Glutamatergic neuron (in vitro differentiated cells): ENCODE data around the gene ZNF618. TPM values are rescaled to one million over a fixed set of nuclear protein-coding genes. Genes with fewer than 3 reads are reported as not detected.

Experiments used
- DNase-seq: peaks from one replicate; pipeline ENCODE4 v3.0.0; 2022
- H3K27ac Mint-ChIP-seq: one replicate; pipeline ENCODE4 v1.8.0; 2020; ENCODE audit warnings: mild to moderate bottlenecking, mixed read lengths, inconsistent platforms; ENCODE audit not compliant: unreplicated experiment
- H3K27me3 Mint-ChIP-seq: one replicate; pipeline ENCODE4 v1.8.0; 2020; ENCODE audit warnings: mild to moderate bottlenecking, moderate library complexity, mixed read lengths, inconsistent platforms; ENCODE audit not compliant: unreplicated experiment
- H3K36me3 Mint-ChIP-seq: one replicate; pipeline ENCODE4 v1.8.0; 2020; ENCODE audit warnings: mild to moderate bottlenecking, mixed read lengths, inconsistent platforms; ENCODE audit not compliant: unreplicated experiment
- H3K4me1 Mint-ChIP-seq: one replicate; pipeline ENCODE4 v1.8.0; 2020; ENCODE audit warnings: mild to moderate bottlenecking, low read depth, mixed read lengths, inconsistent platforms; ENCODE audit not compliant: unreplicated experiment
- H3K4me3 Mint-ChIP-seq: one replicate; pipeline ENCODE4 v1.8.0; 2020; ENCODE audit warnings: mild to moderate bottlenecking, mixed read lengths, inconsistent platforms; ENCODE audit not compliant: unreplicated experiment
- H3K9me3 Mint-ChIP-seq: one replicate; pipeline ENCODE4 v1.8.0; 2020; ENCODE audit warnings: mild to moderate bottlenecking, moderate library complexity, mixed read lengths, inconsistent platforms; ENCODE audit not compliant: unreplicated experiment
- CTCF ChIP-seq: fragments of 200-600 bp; sonication (generic); IDR thresholded peaks from one replicate; pipeline ENCODE4 v1.5.0; 2021; ENCODE audit not compliant: partially characterized antibody, unreplicated experiment
- total RNA-seq: library from RNA; stranded (reverse); fragmentation: NEBNext Ultra II Directional; extraction: Animal tissue kit (Norgen Biotek cat#: 25700); gene quantifications from one replicate; pipeline ENCODE4 v1.2.1, GENCODE V29; 2021; ENCODE audit not compliant: unreplicated experiment

Gene ZNF618
- total RNA-seq, 1 donor from 2014 or later = 114 TPM

- Mint-ChIP-seq H3K4me3 (peak overlapping the region; percentile 44), H3K27ac (no peak overlapping the region), H3K4me1 (peaks cover 42% of the 10 kb centered on the region), H3K9me3 (peaks cover 9% of the 10 kb centered on the region), H3K36me3 (no peaks in the 10 kb centered on the region), H3K27me3 (peaks cover 6% of the 10 kb centered on the region)
- TF ChIP-seq CTCF = no peak
- no peak for DNase-seq
Observed at GRCh38 chr9:113879911-113880310, 3.8 kb downstream of the ZNF618 start.

GRCh38 chr9:113882181-113882580, 6.1 kb downstream of the ZNF618 start:
- H3K36me3 Mint-ChIP-seq = no peaks in the 10 kb centered on the region
- DNase-seq = no peak
- TF ChIP-seq CTCF = no peak
- H3K4me1 Mint-ChIP-seq = peaks cover 50% of the 10 kb centered on the region
- peaks cover 8% of the 10 kb centered on the region for H3K9me3 Mint-ChIP-seq
- no peak overlapping the region for H3K4me3 Mint-ChIP-seq
- peaks cover 2% of the 10 kb centered on the region for H3K27me3 Mint-ChIP-seq
- no peak overlapping the region for H3K27ac Mint-ChIP-seq

GRCh38 chr9:113882636-113883164, 6.6 kb downstream of the ZNF618 start:
- no peak for DNase-seq
- TF ChIP-seq CTCF = no peak
- H3K4me3 Mint-ChIP-seq = peak overlapping the region; percentile 53
- peaks cover 8% of the 10 kb centered on the region for H3K9me3 Mint-ChIP-seq
- no peak overlapping the region for H3K27ac Mint-ChIP-seq
- peaks cover 2% of the 10 kb centered on the region for H3K27me3 Mint-ChIP-seq
- H3K36me3 Mint-ChIP-seq = no peaks in the 10 kb centered on the region
- peaks cover 53% of the 10 kb centered on the region for H3K4me1 Mint-ChIP-seq

- no peak overlapping the region for H3K27ac Mint-ChIP-seq
- no peak for DNase-seq
- no peaks in the 10 kb centered on the region for H3K36me3 Mint-ChIP-seq
- no peak overlapping the region for H3K4me3 Mint-ChIP-seq
- peaks cover 41% of the 10 kb centered on the region for H3K4me1 Mint-ChIP-seq
- no peak for TF ChIP-seq CTCF
- peaks cover 5% of the 10 kb centered on the region for H3K27me3 Mint-ChIP-seq
- peaks cover 6% of the 10 kb centered on the region for H3K9me3 Mint-ChIP-seq
Observed at GRCh38 chr9:113885183-113886025, 9.3 kb downstream of the ZNF618 start.

GRCh38 chr9:113886026-113886369, 9.9 kb downstream of the ZNF618 start:
- H3K36me3 Mint-ChIP-seq = peaks cover 5% of the 10 kb centered on the region
- no peak for TF ChIP-seq CTCF
- H3K27ac Mint-ChIP-seq = no peak overlapping the region
- peaks cover 37% of the 10 kb centered on the region for H3K4me1 Mint-ChIP-seq
- H3K4me3 Mint-ChIP-seq = no peak overlapping the region
- peaks cover 5% of the 10 kb centered on the region for H3K27me3 Mint-ChIP-seq
- no peak for DNase-seq
- H3K9me3 Mint-ChIP-seq = peaks cover 6% of the 10 kb centered on the region
